ENCODE measurements around the gene RDH5.

Gene RDH5

GRCh38 chr12:55712700-55713415 is 7.3 kb upstream of the RDH5 start:
- DNase-seq (ENCODE audit: low spot score), result no peak

DNA sequence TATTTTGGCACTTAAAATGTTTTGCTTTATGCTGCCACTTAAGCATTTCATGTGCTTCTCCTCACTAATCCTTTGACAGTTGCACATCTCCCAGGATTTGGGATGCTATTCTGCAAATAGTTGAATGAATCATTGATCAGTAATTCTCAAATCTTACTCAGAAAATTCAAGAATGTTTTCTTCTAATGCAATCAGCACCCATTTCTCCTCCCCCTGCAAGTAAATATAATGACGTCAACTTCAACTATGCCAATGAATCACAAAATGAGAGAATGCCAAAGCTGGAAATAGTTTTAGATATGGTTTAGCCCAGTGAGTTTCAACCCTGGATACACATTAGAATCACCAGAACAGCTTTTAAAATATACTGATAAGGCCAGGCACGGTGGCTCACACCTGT is 6.5 kb upstream of the RDH5 start:
- no peak for DNase-seq (ENCODE audit: low spot score)

DNA sequence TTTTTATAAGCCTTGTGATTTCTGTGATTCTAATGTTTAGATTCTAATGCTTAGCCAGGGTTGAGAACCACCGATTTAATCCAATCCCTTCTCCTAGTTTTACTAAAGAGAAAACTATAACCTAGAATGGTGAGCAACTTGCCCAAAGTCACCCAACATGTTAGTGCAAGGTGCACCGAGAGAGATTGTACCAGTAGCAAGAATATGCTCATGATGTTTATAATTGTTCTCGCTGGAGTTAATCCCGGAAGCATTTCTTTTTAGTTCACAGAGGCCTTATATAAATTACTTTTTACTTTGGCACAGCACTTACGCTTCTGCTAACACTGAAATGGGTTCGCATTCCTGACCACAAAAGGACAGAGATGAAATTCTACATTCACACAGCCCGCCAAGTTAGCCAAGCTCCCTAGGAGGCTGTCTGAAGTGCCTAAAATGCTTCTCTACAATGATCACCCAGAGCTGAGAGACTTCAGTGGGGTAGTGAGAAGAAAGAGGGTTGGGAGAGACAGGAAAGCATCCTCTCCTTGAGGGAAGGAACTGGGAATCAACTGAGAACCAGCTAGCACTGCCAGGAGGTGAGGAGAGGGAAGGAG is 4.9 kb upstream of the RDH5 start:
- no peak for DNase-seq (ENCODE audit: low spot score)

GRCh38 chr12:55715833-55716581 is 4.2 kb upstream of the RDH5 start, which contains the start of gene BLOC1S1:
BLOC1S1 (plus strand) TSS chr12:55716046; CDS start chr12:55716052, 6 bp downstream.
- DNase-seq (ENCODE audit: low spot score), result peak; percentile 95

DNA sequence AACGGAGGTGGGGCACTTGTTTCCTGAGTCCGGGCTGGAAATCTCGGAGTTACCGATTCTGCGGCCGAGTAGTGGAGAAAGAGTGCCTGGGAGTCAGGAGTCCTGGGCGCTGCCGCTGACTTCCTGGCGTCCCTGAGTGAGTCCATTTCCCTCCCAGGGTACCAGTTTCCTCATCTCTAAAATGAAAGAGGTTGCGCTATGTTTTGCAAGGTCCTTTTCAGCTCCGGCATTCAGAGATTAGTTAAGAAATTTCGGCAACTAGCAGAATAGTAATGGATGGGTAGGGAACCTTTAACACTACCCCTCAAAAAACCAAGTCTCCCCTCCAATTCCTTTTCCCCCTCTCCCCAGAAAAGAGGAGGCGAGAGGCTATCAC is 3.6 kb upstream of the RDH5 start:
- DNase-seq (ENCODE audit: low spot score), result no peak

DNA sequence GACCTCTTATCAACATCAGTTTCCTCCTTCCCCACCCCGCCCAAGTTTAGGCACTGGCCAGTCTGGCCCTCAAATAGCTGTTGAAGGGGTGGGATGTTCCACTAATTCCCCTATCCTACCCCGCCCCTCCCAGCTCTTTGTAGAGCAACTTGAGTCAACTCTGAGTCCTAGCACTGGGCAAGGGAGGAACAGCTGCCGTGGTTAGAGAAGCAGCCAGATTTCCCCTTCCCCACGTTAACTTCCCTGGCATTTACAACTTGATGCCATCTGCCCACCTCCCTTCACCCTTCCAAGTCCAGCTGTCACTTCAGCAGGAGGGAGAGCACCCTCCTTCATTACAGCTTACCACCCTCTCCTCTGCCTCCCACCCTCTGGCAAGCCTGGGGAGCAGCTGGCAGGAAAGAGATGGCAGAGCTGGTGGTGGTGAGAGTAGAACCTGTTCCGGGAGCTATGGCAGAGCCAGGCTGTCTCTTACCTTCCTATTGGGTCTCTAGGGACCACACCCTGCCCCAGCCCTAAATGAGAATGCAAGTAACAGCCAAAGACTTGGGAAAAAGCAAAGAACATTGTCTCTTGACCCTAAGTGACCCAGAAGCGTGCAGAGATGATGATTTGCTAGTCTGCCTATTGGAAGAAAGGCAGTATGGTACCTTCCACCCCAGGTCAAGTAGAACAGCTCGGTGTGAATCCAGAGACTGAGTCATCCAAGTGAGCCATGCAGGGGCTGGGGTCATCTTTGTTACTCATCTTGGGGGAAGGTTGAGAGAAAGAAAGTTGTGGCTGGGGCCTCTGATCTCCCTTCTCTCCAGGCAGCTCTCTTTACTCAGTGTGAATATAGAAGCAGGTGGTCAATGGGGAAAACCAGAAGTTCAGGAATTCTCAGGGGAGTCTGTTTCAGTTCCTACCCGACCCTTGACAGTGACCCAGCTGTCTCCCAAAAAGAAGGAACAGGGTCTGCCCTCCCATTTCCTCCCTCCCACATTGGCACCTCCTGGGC is 2.9 kb upstream of the RDH5 start:
- DNase-seq (ENCODE audit: low spot score), result no peak

GRCh38 chr12:55718015-55718414 is 2.2 kb upstream of the RDH5 start:
- DNase-seq (ENCODE audit: low spot score), result no peak

DNA sequence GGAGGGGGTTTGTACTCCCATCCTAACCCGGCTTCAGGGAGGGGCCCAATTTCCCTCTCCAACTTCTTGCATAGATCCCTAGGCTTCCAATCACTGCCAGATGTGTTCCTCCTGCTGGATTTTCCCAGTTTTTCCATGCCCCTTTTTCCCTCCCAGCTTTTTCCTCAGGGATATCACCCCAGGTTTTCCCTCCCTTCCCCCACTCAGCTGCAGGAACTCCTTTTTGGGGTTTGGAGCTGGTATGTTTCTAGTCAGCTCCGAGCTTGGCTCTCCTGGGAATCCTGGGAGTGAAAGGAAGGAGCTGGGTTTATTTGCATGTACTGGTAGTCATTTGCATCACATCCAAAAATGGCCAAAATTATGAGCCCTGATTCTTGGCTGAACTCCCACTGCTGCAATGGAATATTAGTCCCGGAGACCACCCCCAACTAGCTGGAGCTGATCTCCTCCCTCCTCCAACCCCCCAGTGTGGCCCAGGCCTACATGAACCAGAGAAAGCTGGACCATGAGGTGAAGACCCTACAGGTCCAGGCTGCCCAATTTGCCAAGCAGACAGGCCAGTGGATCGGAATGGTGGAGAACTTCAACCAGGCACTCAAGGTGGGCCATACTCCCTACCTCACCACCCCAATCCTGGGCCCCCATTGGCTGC is 1.4 kb upstream of the RDH5 start:
- no peak for DNase-seq (ENCODE audit: low spot score)

GRCh38 chr12:55719371-55719770 is 822 bp upstream of the RDH5 start:
- no peak for DNase-seq (ENCODE audit: low spot score)

GRCh38 chr12:55720894-55721444 is 776 bp downstream of the RDH5 start:
- DNase-seq (ENCODE audit: low spot score), result peak; percentile 64

DNA sequence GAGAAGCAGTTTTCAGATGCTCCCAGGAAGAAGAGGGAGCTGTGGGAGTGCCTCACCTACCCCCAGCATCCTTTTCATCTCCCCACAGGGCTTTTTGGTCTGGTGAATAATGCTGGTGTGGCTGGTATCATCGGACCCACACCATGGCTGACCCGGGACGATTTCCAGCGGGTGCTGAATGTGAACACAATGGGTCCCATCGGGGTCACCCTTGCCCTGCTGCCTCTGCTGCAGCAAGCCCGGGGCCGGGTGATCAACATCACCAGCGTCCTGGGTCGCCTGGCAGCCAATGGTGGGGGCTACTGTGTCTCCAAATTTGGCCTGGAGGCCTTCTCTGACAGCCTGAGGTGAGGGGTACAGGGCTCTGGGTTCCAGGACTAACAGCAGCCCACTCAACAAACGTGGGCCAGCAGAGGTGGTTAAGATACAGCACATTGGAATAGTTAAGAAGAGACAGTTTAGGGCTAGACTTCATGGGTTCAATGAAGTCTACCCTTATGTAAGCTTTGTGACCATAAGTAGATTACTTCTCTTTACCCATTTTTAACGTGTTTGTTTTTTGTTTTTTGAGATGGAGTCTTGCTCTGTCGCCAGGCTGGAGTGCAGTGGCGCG is 1.5 kb downstream of the RDH5 start:
- DNase-seq (ENCODE audit: low spot score), result no peak

DNA sequence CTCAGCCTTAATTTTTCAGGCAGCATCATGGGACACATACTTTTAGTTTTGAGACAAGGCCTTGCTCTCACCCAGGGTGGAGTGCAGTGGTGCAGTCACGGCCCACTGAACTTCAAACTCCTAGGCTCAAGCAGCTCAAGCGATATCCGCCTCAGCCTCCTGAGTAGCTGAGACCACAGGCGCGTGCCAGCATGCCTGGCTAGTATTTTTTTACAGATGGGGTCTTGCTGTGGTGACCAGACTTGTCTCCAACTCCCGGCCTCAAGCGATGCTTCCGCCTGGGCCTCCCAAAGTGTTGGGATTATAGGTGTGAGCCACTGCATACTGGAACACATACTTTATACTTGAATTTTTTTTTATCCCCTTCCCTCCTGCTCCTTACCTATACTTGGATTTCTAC is 2.8 kb downstream of the RDH5 start:
- no peak for DNase-seq (ENCODE audit: low spot score)

DNA sequence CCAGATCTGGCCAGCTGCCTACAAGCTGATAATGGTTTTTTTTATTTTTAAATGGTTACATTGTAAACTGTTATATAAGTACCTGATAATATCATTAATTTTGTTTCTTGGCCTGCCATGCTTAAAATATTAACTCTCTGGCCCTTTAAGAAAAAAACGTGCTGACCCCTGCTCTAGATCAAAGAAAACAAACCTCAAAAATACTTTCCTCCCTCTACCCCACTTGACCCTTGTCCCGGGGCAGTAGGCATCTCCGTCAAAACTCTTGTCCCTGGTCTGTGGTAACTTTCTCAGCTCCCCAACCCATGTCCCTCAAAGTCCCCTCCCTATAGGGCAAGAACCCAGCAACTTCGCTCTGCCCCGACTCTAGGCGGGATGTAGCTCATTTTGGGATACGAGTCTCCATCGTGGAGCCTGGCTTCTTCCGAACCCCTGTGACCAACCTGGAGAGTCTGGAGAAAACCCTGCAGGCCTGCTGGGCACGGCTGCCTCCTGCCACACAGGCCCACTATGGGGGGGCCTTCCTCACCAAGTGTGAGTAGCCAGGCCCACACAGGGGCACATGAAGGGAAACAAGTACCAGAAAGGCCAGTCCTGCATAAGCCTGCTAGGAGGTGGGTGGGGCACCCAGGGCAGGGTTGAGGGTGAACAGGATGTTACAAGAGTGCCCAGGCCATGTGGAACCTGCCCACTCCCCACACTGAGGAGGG is 3.5 kb downstream of the RDH5 start:
- no peak for DNase-seq (ENCODE audit: low spot score)

GRCh38 chr12:55724226-55724939 is 4.2 kb downstream of the RDH5 start:
- DNase-seq (ENCODE audit: low spot score), result no peak

DNA sequence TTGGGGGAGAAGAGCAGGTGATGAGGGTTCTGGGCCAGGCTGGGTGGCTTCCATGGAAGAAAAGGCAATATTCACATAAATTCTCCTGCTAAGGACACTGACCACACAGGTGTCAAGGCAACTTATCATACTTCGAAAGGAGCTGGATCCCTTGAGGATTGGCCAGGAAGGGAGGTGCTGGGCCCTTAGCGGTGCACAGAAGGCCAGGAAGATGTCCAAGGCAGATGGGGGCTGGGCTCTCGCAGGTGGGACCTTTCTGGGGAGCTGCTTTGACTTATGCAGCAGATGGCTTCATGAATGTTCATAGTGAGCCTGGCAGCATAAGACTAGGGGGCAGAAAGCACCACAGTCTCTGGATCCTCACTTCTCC is 4.7 kb downstream of the RDH5 start:
- DNase-seq (ENCODE audit: low spot score), result no peak

GRCh38 chr12:55725556-55725955 is 5.4 kb downstream of the RDH5 start:
- no peak for DNase-seq (ENCODE audit: low spot score)

GRCh38 chr12:55726971-55727370 is 6.8 kb downstream of the RDH5 start:
- no peak for DNase-seq (ENCODE audit: low spot score)

GRCh38 chr12:55727643-55728185 is 7.5 kb downstream of the RDH5 start:
- DNase-seq (ENCODE audit: low spot score), result no peak
